Brain microvascular endothelial cell (primary cell): ENCODE measurements around the gene YJEFN3.

ENCODE experiments used
- DNase-seq: peaks from one replicate; pipeline ENCODE4 v3.0.0-alpha.2; 2020
- H3K27ac ChIP-seq: fragments of 250-450 bp; sonication (Bioruptor Pico); 2 replicates; pipeline ENCODE4 v1.5.1; 2020; ENCODE audit warnings: mild to moderate bottlenecking, moderate library complexity
- H3K27me3 ChIP-seq: fragments of 250-450 bp; sonication (Bioruptor Pico); replicated peaks from 2 replicates; pipeline ENCODE4 v1.5.1; 2020; ENCODE audit warnings: mild to moderate bottlenecking
- H3K36me3 ChIP-seq: fragments of 250-450 bp; sonication (Bioruptor Pico); replicated peaks from 2 replicates; pipeline ENCODE4 v1.5.1; 2020; ENCODE audit warnings: mild to moderate bottlenecking
- H3K4me3 ChIP-seq: 2 replicates; pipeline ENCODE4 v1.5.1; 2011; ENCODE audit warnings: low read depth, mild to moderate bottlenecking, control low read depth, low read length, moderate library complexity
- in situ Hi-C: cut with HindIII; loops from 2 replicates; pipeline ENCODE4 v1.10.0; 2017; ENCODE audit warnings: low sequenced_read_pairs, low pct_ligation_motif_present
- TF ChIP-seq, protein P1 (sequence below): IDR thresholded peaks from 2 replicates; pipeline ENCODE4 v1.5.1; 2011; ENCODE audit warnings: low read depth, mild to moderate bottlenecking, moderate library complexity, low read length, control low read depth, inconsistent platforms; ENCODE audit errors: missing control alignments

The YJEFN3 gene

DNA sequence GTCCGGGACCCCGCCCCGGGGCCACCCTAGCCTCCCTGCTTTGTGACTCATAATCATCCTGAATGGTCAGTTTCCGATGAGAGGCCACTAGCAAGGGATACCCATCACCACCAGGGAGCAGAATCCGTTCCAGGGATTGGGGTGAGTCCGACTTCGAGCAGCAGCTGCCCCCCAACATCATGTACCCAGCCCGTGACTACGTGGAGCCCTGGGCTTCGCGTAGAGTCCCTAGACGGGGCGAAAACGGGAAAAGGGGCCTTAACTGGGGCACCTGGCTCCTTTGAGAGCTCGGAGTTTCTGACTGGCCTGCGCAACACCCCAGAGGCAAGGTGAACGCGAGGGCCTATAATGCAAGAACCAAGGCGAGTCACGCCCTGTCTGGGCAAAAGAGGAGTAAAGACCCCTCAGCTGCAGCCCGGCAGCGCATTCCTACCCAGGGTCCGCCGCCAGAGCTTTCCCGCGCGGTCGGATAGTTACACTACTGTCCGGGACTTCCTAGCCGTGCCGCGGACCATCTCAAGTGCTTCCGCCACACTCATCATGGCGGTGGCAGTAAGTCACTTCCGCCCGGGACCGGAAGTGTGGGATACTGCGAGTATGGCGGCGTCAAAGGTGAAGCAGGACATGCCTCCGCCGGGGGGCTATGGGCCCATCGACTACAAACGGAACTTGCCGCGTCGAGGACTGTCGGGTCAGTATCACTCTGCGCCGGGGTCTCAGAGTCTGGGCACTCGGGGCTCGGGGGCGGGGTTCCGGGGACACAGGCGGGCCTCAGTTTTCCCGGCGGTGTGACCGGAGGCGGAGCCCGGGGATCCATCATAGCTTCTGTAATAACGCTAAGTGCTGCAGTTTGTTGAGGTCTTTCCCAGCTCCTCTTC is 12.8 kb upstream of the YJEFN3 start, which contains the start of gene NDUFA13:
Gene NDUFA13, plus strand, starts transcription at position 584 of the 878 bp plus-strand sequence. Its CDS starts 14 bp downstream, at position 598.
- H3K27me3 ChIP-seq, result no peaks in the 10 kb centered on the region
- DNase-seq, result peak; percentile 91
- peak within 1 kb of the TSS; percentile 87 for H3K4me3 ChIP-seq
- TF ChIP-seq, protein P1, sequence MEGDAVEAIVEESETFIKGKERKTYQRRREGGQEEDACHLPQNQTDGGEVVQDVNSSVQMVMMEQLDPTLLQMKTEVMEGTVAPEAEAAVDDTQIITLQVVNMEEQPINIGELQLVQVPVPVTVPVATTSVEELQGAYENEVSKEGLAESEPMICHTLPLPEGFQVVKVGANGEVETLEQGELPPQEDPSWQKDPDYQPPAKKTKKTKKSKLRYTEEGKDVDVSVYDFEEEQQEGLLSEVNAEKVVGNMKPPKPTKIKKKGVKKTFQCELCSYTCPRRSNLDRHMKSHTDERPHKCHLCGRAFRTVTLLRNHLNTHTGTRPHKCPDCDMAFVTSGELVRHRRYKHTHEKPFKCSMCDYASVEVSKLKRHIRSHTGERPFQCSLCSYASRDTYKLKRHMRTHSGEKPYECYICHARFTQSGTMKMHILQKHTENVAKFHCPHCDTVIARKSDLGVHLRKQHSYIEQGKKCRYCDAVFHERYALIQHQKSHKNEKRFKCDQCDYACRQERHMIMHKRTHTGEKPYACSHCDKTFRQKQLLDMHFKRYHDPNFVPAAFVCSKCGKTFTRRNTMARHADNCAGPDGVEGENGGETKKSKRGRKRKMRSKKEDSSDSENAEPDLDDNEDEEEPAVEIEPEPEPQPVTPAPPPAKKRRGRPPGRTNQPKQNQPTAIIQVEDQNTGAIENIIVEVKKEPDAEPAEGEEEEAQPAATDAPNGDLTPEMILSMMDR, result peak; percentile 38
- in situ Hi-C loops, result no loop called here
- H3K27ac ChIP-seq, result peak within 1 kb of the TSS; percentile 59
- peaks cover 2% of the 10 kb centered on the region for H3K36me3 ChIP-seq

DNA sequence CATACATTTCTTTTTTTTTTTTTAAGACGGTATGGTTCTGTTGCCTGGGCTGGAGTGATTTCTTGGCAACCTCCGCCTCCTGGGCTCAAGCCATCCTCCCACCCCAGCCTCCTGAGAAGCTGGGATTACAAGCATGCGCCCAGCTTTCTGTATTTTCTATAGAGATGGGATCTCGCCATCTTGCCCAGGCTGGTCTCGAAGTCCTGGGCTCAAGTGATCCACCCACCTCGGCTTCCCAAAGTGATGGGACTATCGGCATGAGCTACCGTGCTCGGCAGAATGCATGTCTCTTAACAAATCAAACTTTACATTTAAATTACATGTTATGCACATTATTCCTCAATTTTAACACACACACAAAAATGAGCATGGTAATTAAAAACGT is 11.5 kb upstream of the YJEFN3 start:
- TF ChIP-seq, protein P1, result no peak
- in situ Hi-C loops, result no loop called here
- DNase-seq, result no peak
- Histone ChIP-seq H3K4me3 (no peak overlapping the region), H3K27me3 (no peaks in the 10 kb centered on the region), H3K27ac (no peak overlapping the region), H3K36me3 (peaks cover 3% of the 10 kb centered on the region)

DNA sequence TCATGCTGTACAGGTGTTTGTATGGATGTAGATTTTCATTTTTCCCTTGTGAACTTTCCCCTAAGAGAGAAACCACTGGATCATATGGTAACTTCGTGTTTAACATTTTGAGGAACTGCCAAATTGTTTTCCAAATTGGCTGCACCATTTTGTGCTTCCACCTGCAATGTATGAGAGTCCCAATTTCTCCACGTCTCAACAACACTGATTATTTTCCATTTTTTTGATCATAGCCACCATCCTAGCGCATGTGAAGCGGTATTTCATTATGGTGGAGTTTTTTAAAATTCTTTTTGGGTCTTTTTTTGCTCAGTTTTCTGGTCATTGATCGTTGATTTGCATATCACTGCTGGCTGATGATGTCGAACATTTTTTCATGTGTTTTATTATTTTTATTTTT is 7.7 kb upstream of the YJEFN3 start:
- peaks cover 3% of the 10 kb centered on the region for H3K36me3 ChIP-seq
- H3K4me3 ChIP-seq, result no peak overlapping the region
- no peak overlapping the region for H3K27ac ChIP-seq
- no peak for DNase-seq
- in situ Hi-C loops, result no loop called here
- TF ChIP-seq, protein P1, result no peak
- H3K27me3 ChIP-seq, result no peaks in the 10 kb centered on the region

DNA sequence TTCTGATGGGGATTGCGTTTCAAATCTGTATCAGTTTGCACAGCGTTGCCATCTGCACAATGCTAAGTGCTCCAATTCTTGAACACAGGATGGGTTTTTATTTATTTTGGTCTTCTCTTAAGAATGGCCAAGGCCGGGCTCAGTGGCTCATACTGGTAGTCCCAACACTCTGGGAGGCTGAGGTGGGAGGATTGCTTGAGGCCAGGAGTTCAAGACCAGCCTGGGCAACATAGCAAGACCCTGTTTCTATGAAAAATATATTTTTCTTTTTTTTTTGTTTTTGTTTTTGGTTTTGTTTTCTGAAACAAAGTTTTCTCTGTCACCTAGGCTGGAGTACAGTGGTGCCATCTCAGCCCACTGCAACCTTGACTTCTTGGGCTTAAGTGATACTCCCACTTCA is 5.5 kb upstream of the YJEFN3 start:
- no peak for DNase-seq
- Histone ChIP-seq H3K4me3 (no peak overlapping the region), H3K36me3 (peaks cover 14% of the 10 kb centered on the region), H3K27me3 (no peaks in the 10 kb centered on the region), H3K27ac (no peak overlapping the region)
- TF ChIP-seq, protein P1, result no peak
- in situ Hi-C loops, result no loop called here

DNA sequence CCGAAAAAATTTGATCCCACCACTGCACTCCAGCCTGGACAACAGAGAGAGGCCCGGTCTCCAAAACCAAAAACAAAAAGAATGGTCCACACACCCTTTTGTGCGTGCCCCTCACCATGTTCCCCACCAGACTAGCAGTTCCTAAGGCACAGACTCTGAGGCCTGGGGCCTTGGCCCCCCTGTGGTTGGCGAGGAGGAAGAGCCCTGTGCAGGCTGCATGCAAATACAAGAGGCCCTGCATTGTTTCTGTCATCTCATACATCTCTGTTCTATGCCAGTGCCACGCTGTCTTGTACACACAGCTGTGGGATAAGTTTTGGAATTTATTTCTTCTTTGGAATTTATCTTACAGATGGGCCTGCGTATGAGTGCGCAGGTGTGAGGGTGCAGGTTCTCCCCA is 4.7 kb upstream of the YJEFN3 start:
- TF ChIP-seq, protein P1, result no peak
- Histone ChIP-seq H3K27ac (no peak overlapping the region), H3K27me3 (no peaks in the 10 kb centered on the region), H3K4me3 (no peak overlapping the region), H3K36me3 (peaks cover 16% of the 10 kb centered on the region)
- in situ Hi-C loops, result no loop called here
- no peak for DNase-seq
